Measurements from ENCODE around the gene OR10G3. TPM values are rescaled to one million over a fixed set of nuclear protein-coding genes. Genes with fewer than 3 reads are reported as not detected.

OR10G3 gene
- total and polyA plus RNA-seq, 2 of the 4 experiments (the other 2 are of a cell fraction) = not detected

DNA sequence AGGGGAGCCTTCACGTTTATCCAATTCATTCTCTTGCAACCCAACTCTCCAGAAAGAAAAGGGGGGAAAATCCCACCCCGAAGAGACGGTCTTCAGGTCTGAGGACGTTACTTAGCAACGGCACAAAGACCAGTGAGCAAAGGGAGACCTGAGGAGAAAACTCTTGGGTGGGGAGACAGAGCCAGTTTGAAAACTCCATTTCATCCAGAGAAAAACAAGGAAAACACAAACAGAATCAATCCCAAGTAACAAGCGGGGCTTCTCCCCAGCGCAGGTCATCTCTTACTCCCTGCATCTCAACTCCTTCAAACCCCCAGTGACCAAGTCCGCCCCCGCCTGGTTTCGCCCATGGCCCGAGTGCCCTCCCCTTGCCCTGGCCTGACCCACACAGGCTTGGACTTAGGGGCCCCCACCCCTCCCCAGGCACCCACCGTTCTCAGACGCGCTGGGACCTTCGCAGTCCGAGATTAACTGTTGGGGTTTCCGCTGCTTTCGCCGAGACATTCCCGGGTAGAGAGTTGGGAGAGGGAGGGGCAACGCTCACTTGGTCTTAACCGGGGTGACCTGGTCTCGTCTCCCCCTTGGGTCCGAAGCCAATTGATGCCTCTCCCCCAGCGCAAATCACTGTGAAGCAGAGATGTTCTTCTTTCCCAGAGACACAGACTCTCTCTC is 43.3 kb downstream of the OR10G3 start:
- Histone ChIP-seq H2AK9ac (replicated peaks; ENCODE audit: low read depth, low read length, poor library complexity) (no peak overlapping the region), H4K91ac (ENCODE audit: insufficient read depth, low read depth, low read length) (no peak overlapping the region), H2BK15ac (ENCODE audit: low read depth, low read length) (no peak overlapping the region), H3K14ac (replicated peaks; ENCODE audit: low read depth, low read length) (no peak overlapping the region), H4K8ac (ENCODE audit: low read depth in 2 of 2, low read length in 2 of 2) (no peak overlapping the region), H3K56ac (ENCODE audit: extremely low read depth, insufficient read depth, low read length) (no peak overlapping the region), H3K36me3 (ENCODE audit: control insufficient read depth, insufficient read depth, low read length) (no peaks in the 10 kb centered on the region), H2AFZ (replicated peaks; ENCODE audit: low read length, poor library complexity) (peak overlapping the region; percentile 48), H3K4me2 (ENCODE audit: low read depth, low read length) (peak overlapping the region; percentile 91), H3K23ac (ENCODE audit: low read depth, low read length) (no peak overlapping the region), H4K5ac (ENCODE audit: low read depth, low read length) (no peak overlapping the region), H3K4me1 (ENCODE audit: control insufficient read depth, insufficient read depth, low read length) (no peaks in the 10 kb centered on the region), H3K9me1 (ENCODE audit: insufficient read depth, low read length) (no peaks in the 10 kb centered on the region), H2BK5ac (ENCODE audit: low read depth, low read length, poor library complexity, severe bottlenecking) (no peak overlapping the region), H3K18ac (ENCODE audit: low read depth, low read length) (no peak overlapping the region), H4K20me1 (ENCODE audit: insufficient read depth, low read length) (no peaks in the 10 kb centered on the region), H3K79me1 (ENCODE audit: low read depth in 1 of 2, low read length in 2 of 2) (no peaks in the 10 kb centered on the region), H2BK20ac (ENCODE audit: low read depth, low read length) (no peak overlapping the region), H2BK120ac (ENCODE audit: low read depth, low read length) (no peak overlapping the region), H3K9ac (ENCODE audit: low read depth, low read length) (no peak overlapping the region), H3K4me3 (ENCODE audit: insufficient read depth, low read depth, low read length) (no peak overlapping the region; the same call in 1 of the 2 replicates), H3K27me3 (ENCODE audit: control insufficient read depth, insufficient read depth, low read length) (peaks cover 49% of the 10 kb centered on the region), H3K4ac (ENCODE audit: low read depth, low read length) (no peak overlapping the region), H2AK5ac (ENCODE audit: low read depth, low read length) (no peak overlapping the region), H3K9me3 (ENCODE audit: control insufficient read depth, insufficient read depth, low read length) (0 out of 2 replicates have a peak, but pooled peaks cover 1% of the 10 kb centered on the region), H3K27ac (ENCODE audit: insufficient read depth, low read length) (no peak overlapping the region)
- CTCF ChIA-PET = no interaction called here
- POLR2A ChIA-PET (ENCODE audit: unreplicated experiment) = no interaction called here
- WGBS, 2 experiments (ENCODE audit: extremely low coverage in 2 of 2, insufficient read length in 1 of 2) = 0% methylated on average over 6 of the region's 25 CpGs; no CpG with 5 or more reads in 1 of the 2 experiments
- in situ Hi-C loops (cut with MboI; ENCODE audit: low sequenced_read_pairs) = no loop called here
- intact Hi-C loops (cut with micrococcal nuclease) = no loop called here
- no peak for TF ChIP-seq RFX5 (IDR thresholded peaks at IDR 0.05; ENCODE audit: low read depth, low read length)
- BruUV-seq (replicated peaks) = no TSS peak
- ATAC-seq (ENCODE audit: low read depth) (peak; percentile 48; the same call in 1 of the 2 replicates), DNase-seq (no peak)
- dilution Hi-C loops (cut with HindIII; ENCODE audit: low sequenced_read_pairs, unreplicated experiment) = no loop called here
